IMR-90 (cell line): ENCODE measurements around the gene RTEL1. TPM values are rescaled to one million over a fixed set of nuclear protein-coding genes. Genes with fewer than 3 reads are reported as not detected.

Experiments
- ATAC-seq: fragments of 200-7000 bp; cut with Tn5 transposase; 2 replicates; pipeline ENCODE4 v1.9.1; 2020; ENCODE audit warnings: low read depth, mild to moderate bottlenecking, moderate library complexity
- BruUV-seq: library from RNA; stranded (reverse); fragments of 400-500 nt; replicated peaks from 2 replicates; lab custom pipeline; 2021; lab: Mats Ljungman, UMichigan
- CTCF ChIA-PET: fragments of 300-600 bp; formaldehyde crosslinking; extraction: SDS; loops from one replicate; lab custom pipeline; 2021; ENCODE audit warnings: antibody characterized with exemption; lab: Yijun Ruan, JAX
- POLR2A ChIA-PET: fragments of 300-600 bp; sonication (Branson Sonifier 250); formaldehyde crosslinking; loops from one replicate; lab custom pipeline; 2022; ENCODE audit warnings: antibody characterized with exemption; ENCODE audit not compliant: unreplicated experiment; lab: Charles Lee
- DNase-seq: peaks from one replicate; pipeline ENCODE4 v3.0.0; 2013
- H2AFZ ChIP-seq: replicated peaks from 2 replicates; pipeline ENCODE3; 2013; ENCODE audit warnings: low read length, mild to moderate bottlenecking; ENCODE audit not compliant: poor library complexity
- H2AK5ac ChIP-seq: 2 replicates; pipeline ENCODE4 v1.6.1; 2013; ENCODE audit warnings: low read depth, low read length, inconsistent platforms
- H2AK9ac ChIP-seq: replicated peaks from 2 replicates; pipeline ENCODE3; 2013; ENCODE audit warnings: mild to moderate bottlenecking, low read depth, low read length, moderate library complexity; ENCODE audit not compliant: poor library complexity
- H2BK120ac ChIP-seq: 2 replicates; pipeline ENCODE4 v1.6.1; 2013; ENCODE audit warnings: low read depth, low read length, inconsistent platforms
- H2BK15ac ChIP-seq: 3 replicates; pipeline ENCODE4 v1.6.1; 2013; ENCODE audit warnings: low read depth, low read length, inconsistent platforms
- H2BK20ac ChIP-seq: 2 replicates; pipeline ENCODE4 v1.6.1; 2013; ENCODE audit warnings: low read depth, mild to moderate bottlenecking, inconsistent platforms, low read length, moderate library complexity
- H2BK5ac ChIP-seq: 2 replicates; pipeline ENCODE4 v1.6.1; 2013; ENCODE audit warnings: mild to moderate bottlenecking, low read depth, low read length, inconsistent platforms; ENCODE audit not compliant: poor library complexity, severe bottlenecking
- H3K14ac ChIP-seq: replicated peaks from 2 replicates; pipeline ENCODE4 v1.6.1; 2013; ENCODE audit warnings: low read depth, low read length, inconsistent platforms
- H3K18ac ChIP-seq: 2 replicates; pipeline ENCODE4 v1.6.1; 2013; ENCODE audit warnings: low read depth, low read length, control low read depth
- H3K23ac ChIP-seq: 2 replicates; pipeline ENCODE4 v1.6.1; 2013; ENCODE audit warnings: low read depth, low read length, inconsistent platforms
- H3K27ac ChIP-seq: 2 replicates; pipeline ENCODE4 v1.5.1; 2013; ENCODE audit warnings: mild to moderate bottlenecking, control low read depth, low read length; ENCODE audit not compliant: insufficient read depth
- H3K27me3 ChIP-seq: 2 replicates; pipeline ENCODE4 v1.6.1; 2013; ENCODE audit warnings: low read length; ENCODE audit not compliant: control insufficient read depth, insufficient read depth
- H3K36me3 ChIP-seq: 2 replicates; pipeline ENCODE4 v1.6.1; 2013; ENCODE audit warnings: low read length, mixed read lengths; ENCODE audit not compliant: control insufficient read depth, insufficient read depth
- H3K4ac ChIP-seq: 2 replicates; pipeline ENCODE4 v1.6.1; 2013; ENCODE audit warnings: low read depth, low read length, inconsistent platforms
- H3K4me1 ChIP-seq: 2 replicates; pipeline ENCODE4 v1.6.1; 2013; ENCODE audit warnings: low read length, mixed read lengths; ENCODE audit not compliant: control insufficient read depth, insufficient read depth
- H3K4me2 ChIP-seq: 2 replicates; pipeline ENCODE4 v1.6.1; 2013; ENCODE audit warnings: low read depth, mild to moderate bottlenecking, control low read depth, low read length, moderate library complexity
- H3K4me3 ChIP-seq: 2 replicates; pipeline ENCODE4 v1.5.1; 2013; ENCODE audit warnings: low read depth, mild to moderate bottlenecking, control low read depth, low read length, moderate library complexity; ENCODE audit not compliant: insufficient read depth
- H3K56ac ChIP-seq: 2 replicates; pipeline ENCODE4 v1.6.1; 2013; ENCODE audit warnings: low read length, inconsistent platforms; ENCODE audit not compliant: insufficient read depth; ENCODE audit errors: extremely low read depth
- H3K79me1 ChIP-seq, 2 experiments: 2 replicates each; pipeline ENCODE4 v1.6.1; 2013; ENCODE audit warnings: low read length in 2 of 2, inconsistent platforms in 1 of 2, low read depth in 1 of 2
- H3K9ac ChIP-seq: 2 replicates; pipeline ENCODE4 v1.6.1; 2013; ENCODE audit warnings: low read depth, low read length, control low read depth
- H3K9me1 ChIP-seq: 2 replicates; pipeline ENCODE4 v1.6.1; 2013; ENCODE audit warnings: low read length, inconsistent platforms; ENCODE audit not compliant: insufficient read depth
- H3K9me3 ChIP-seq: 2 replicates; pipeline ENCODE4 v1.6.1; 2013; ENCODE audit warnings: low read length; ENCODE audit not compliant: control insufficient read depth, insufficient read depth
- H4K20me1 ChIP-seq: 2 replicates; pipeline ENCODE4 v1.6.1; 2013; ENCODE audit warnings: low read length, inconsistent platforms; ENCODE audit not compliant: insufficient read depth
- H4K5ac ChIP-seq: 2 replicates; pipeline ENCODE4 v1.6.1; 2013; ENCODE audit warnings: mild to moderate bottlenecking, low read depth, low read length, control low read depth
- H4K8ac ChIP-seq, 2 experiments: 2 replicates each; pipeline ENCODE4 v1.6.1; 2013; ENCODE audit warnings: low read depth in 2 of 2, low read length in 2 of 2, control low read depth in 1 of 2, inconsistent platforms in 1 of 2
- H4K91ac ChIP-seq: 2 replicates; pipeline ENCODE4 v1.6.1; 2013; ENCODE audit warnings: low read depth, low read length, inconsistent platforms; ENCODE audit not compliant: insufficient read depth
- BHLHE40 ChIP-seq: fragments of 150-350 bp; IDR thresholded peaks from 2 replicates; pipeline ENCODE4 v1.6.1; 2016; ENCODE audit warnings: mild to moderate bottlenecking, low read depth, low read length
- CEBPB ChIP-seq: IDR thresholded peaks from 2 replicates; pipeline ENCODE4 v1.6.1; 2012; ENCODE audit warnings: low read depth, low read length, improper control_type of control experiment
- CHD1 ChIP-seq: IDR thresholded peaks from 2 replicates; pipeline ENCODE4 v1.6.1; 2012; ENCODE audit warnings: low read depth, low read length, improper control_type of control experiment
- FOS ChIP-seq: fragments of 150-350 bp; IDR thresholded peaks from 2 replicates; pipeline ENCODE4 v1.6.1; 2016; ENCODE audit warnings: low read depth, low read length
- MAFK ChIP-seq: IDR thresholded peaks from 2 replicates; pipeline ENCODE4 v1.6.1; 2012; ENCODE audit warnings: low read depth, low read length, improper control_type of control experiment
- MAZ ChIP-seq: IDR thresholded peaks from 2 replicates; pipeline ENCODE4 v1.6.1; 2012; ENCODE audit warnings: low read depth, mild to moderate bottlenecking, low read length, improper control_type of control experiment, moderate library complexity, borderline replicate concordance
- MXI1 ChIP-seq: IDR thresholded peaks from 2 replicates; pipeline ENCODE4 v1.6.1; 2012; ENCODE audit warnings: low read depth, mild to moderate bottlenecking, low read length, moderate library complexity, borderline replicate concordance
- NFE2L2 ChIP-seq: fragments of 150-350 bp; IDR thresholded peaks from 2 replicates; pipeline ENCODE4 v1.6.1; 2016; ENCODE audit warnings: low read depth, mild to moderate bottlenecking, low read length
- POLR2A ChIP-seq: IDR thresholded peaks from 2 replicates; pipeline ENCODE4 v1.6.1; 2012; ENCODE audit warnings: mild to moderate bottlenecking, low read depth, low read length
- RAD21 ChIP-seq: IDR thresholded peaks from 2 replicates; pipeline ENCODE4 v1.6.1; 2012; ENCODE audit warnings: low read length, improper control_type of control experiment
- RCOR1 ChIP-seq: IDR thresholded peaks from 2 replicates; pipeline ENCODE4 v1.6.1; 2012; ENCODE audit warnings: mild to moderate bottlenecking, low read length, improper control_type of control experiment; ENCODE audit not compliant: insufficient replicate concordance
- RFX5 ChIP-seq: IDR thresholded peaks from 2 replicates; pipeline ENCODE4 v1.8.0; 2012; ENCODE audit warnings: low read depth, mild to moderate bottlenecking, low read length, moderate library complexity
- SMC3 ChIP-seq: fragments of 150-350 bp; IDR thresholded peaks from 2 replicates; pipeline ENCODE4 v1.6.1; 2016; ENCODE audit warnings: low read depth, mild to moderate bottlenecking, antibody characterized with exemption, low read length, moderate library complexity
- WGBS, 2 experiments: methylation state at CpG; one replicate each; pipeline versions ENCODE4 v1.1.5 to v1.1.7; 2013; ENCODE audit warnings: missing lambda C conversion rate in 2 of 2; ENCODE audit not compliant: insufficient read length in 1 of 2; ENCODE audit errors: extremely low coverage in 2 of 2; 5-methylcytosine and 5-hydroxymethylcytosine counted together
- dilution Hi-C: fragments of 300-500 bp; cut with HindIII; formaldehyde crosslinking; loops from one replicate; pipeline ENCODE4 v1.14.3; 2018; ENCODE audit warnings: low sequenced_read_pairs; ENCODE audit not compliant: unreplicated experiment
- in situ Hi-C: fragments of 300-500 bp; cut with MboI; formaldehyde crosslinking; loops from 3 replicates; pipeline ENCODE4 v1.14.3; 2019; ENCODE audit warnings: low sequenced_read_pairs, inconsistent platforms, mixed read lengths
- intact Hi-C: fragments of 100-400 bp; cut with micrococcal nuclease; formaldehyde crosslinking; loops from 2 replicates; pipeline ENCODE4 v1.10.0; 2022
- polyA plus RNA-seq, 3 experiments: library from polyadenylated mRNA; depleted of rRNA; stranded (reverse); fragments of >200 nt; gene quantifications; 2 replicates each; pipeline ENCODE4 v1.2.3, GENCODE V29; 2012; ENCODE audit warnings: low replicate concordance in 1 of 3
- total RNA-seq: library from RNA; depleted of rRNA; stranded (reverse); fragments of >200 nt; gene quantifications from 2 replicates; pipeline ENCODE4 v1.2.3, GENCODE V29; 2012
- TF ChIP-seq, protein P1 (sequence below): conservative IDR thresholded peaks from 2 replicates; pipeline ENCODE4 v1.5.1; 2012; ENCODE audit warnings: mild to moderate bottlenecking, low read depth, low read length, improper control_type of control experiment
- TF ChIP-seq, protein P2 (sequence below): fragments of 150-350 bp; IDR thresholded peaks from 2 replicates; pipeline ENCODE4 v1.6.1; 2016; ENCODE audit warnings: low read depth, mild to moderate bottlenecking, low read length, moderate library complexity, borderline replicate concordance
- TF ChIP-seq, protein P3 (sequence below): fragments of 150-350 bp; IDR thresholded peaks from 2 replicates; pipeline ENCODE4 v1.6.1; 2017; ENCODE audit warnings: mild to moderate bottlenecking, antibody characterized with exemption, low read length, low read depth

Gene RTEL1
- total and polyA plus RNA-seq, 2 of the 4 experiments (the other 2 are of a cell fraction) = 14.7 to 18.8 TPM

DNA sequence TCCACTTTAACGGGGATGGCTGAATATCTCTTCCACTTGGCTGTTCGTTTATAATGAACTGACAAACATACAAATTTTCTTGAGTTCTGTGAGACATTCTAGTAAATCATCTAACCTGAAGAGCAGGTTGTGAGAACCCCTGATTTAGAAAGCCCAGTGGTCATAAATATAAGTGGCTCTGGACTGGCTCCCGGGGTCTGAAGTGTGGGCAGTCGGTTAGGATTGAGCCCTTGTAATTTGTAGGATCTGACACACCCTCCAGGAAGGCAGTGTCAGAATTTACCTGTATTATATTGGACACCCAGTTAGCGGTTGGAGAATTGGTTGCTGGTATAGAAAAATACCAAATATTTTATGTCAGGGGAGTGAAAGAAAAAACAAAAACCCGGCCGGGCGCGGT, 24.4 kb upstream of the RTEL1 start:
- peaks cover 6 to 10% of the 10 kb centered on the region in 2 experiments for H3K79me1 ChIP-seq
- H4K5ac ChIP-seq = no peak overlapping the region
- H3K18ac ChIP-seq = no peak overlapping the region
- no peak overlapping the region for H3K27ac ChIP-seq
- WGBS, 2 experiments = no CpG with 5 or more reads among the region's 9 CpGs
- no peak overlapping the region for H3K56ac ChIP-seq
- ATAC-seq = no peak
- POLR2A ChIA-PET = no interaction called here
- H2BK120ac ChIP-seq = no peak overlapping the region
- no peak overlapping the region for H2AFZ ChIP-seq
- no peak overlapping the region for H3K9ac ChIP-seq
- H2AK9ac ChIP-seq = no peak overlapping the region
- BruUV-seq = no TSS peak
- in situ Hi-C loops (no loop called here), dilution Hi-C loops (no loop called here), intact Hi-C loops (no loop called here)
- H3K4ac ChIP-seq = no peak overlapping the region
- no peaks in the 10 kb centered on the region for H3K27me3 ChIP-seq
- no peak overlapping the region for H2BK20ac ChIP-seq
- TF ChIP-seq BHLHE40 (no peak), SMC3 (no peak), RCOR1 (no peak), RAD21 (no peak), CEBPB (no peak), POLR2A (no peak), MAZ (no peak), RFX5 (no peak), MAFK (no peak), NFE2L2 (no peak), CHD1 (no peak), MXI1 (no peak), FOS (no peak)
- TF ChIP-seq, protein P1, sequence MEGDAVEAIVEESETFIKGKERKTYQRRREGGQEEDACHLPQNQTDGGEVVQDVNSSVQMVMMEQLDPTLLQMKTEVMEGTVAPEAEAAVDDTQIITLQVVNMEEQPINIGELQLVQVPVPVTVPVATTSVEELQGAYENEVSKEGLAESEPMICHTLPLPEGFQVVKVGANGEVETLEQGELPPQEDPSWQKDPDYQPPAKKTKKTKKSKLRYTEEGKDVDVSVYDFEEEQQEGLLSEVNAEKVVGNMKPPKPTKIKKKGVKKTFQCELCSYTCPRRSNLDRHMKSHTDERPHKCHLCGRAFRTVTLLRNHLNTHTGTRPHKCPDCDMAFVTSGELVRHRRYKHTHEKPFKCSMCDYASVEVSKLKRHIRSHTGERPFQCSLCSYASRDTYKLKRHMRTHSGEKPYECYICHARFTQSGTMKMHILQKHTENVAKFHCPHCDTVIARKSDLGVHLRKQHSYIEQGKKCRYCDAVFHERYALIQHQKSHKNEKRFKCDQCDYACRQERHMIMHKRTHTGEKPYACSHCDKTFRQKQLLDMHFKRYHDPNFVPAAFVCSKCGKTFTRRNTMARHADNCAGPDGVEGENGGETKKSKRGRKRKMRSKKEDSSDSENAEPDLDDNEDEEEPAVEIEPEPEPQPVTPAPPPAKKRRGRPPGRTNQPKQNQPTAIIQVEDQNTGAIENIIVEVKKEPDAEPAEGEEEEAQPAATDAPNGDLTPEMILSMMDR = no peak
- TF ChIP-seq, protein P2, sequence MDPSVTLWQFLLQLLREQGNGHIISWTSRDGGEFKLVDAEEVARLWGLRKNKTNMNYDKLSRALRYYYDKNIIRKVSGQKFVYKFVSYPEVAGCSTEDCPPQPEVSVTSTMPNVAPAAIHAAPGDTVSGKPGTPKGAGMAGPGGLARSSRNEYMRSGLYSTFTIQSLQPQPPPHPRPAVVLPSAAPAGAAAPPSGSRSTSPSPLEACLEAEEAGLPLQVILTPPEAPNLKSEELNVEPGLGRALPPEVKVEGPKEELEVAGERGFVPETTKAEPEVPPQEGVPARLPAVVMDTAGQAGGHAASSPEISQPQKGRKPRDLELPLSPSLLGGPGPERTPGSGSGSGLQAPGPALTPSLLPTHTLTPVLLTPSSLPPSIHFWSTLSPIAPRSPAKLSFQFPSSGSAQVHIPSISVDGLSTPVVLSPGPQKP = no peak
- TF ChIP-seq, protein P3, sequence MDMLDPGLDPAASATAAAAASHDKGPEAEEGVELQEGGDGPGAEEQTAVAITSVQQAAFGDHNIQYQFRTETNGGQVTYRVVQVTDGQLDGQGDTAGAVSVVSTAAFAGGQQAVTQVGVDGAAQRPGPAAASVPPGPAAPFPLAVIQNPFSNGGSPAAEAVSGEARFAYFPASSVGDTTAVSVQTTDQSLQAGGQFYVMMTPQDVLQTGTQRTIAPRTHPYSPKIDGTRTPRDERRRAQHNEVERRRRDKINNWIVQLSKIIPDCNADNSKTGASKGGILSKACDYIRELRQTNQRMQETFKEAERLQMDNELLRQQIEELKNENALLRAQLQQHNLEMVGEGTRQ = no peak
- H3K14ac ChIP-seq = no peak overlapping the region
- no peak overlapping the region for H2AK5ac ChIP-seq
- no peak overlapping the region for H2BK5ac ChIP-seq
- CTCF ChIA-PET = no interaction called here
- no peak overlapping the region for H3K23ac ChIP-seq
- no peaks in the 10 kb centered on the region for H3K9me3 ChIP-seq
- no peak overlapping the region for H2BK15ac ChIP-seq
- no peak for DNase-seq
- H3K4me1 ChIP-seq = peaks cover 2% of the 10 kb centered on the region; the same call in 1 of the 2 replicates
- no peak overlapping the region for H3K4me2 ChIP-seq
- H3K4me3 ChIP-seq = no peak overlapping the region
- no peak overlapping the region for H4K91ac ChIP-seq
- no peaks in the 10 kb centered on the region for H4K20me1 ChIP-seq
- no peak overlapping the region for H4K8ac ChIP-seq
- H3K9me1 ChIP-seq = no peaks in the 10 kb centered on the region; the same call in 1 of the 2 replicates
- no peaks in the 10 kb centered on the region for H3K36me3 ChIP-seq
